Measurements from ENCODE around the gene KRTAP5-9. TPM values are rescaled to one million over a fixed set of nuclear protein-coding genes. Genes with fewer than 3 reads are reported as not detected.
"Not testable (repeated sequence)": the region's sequence is repeated elsewhere in the genome, so short reads cannot be mapped to it uniquely, and the experiment has no call there.

The KRTAP5-9 gene
- polyA plus RNA-seq, 1 donor = not detected

DNA sequence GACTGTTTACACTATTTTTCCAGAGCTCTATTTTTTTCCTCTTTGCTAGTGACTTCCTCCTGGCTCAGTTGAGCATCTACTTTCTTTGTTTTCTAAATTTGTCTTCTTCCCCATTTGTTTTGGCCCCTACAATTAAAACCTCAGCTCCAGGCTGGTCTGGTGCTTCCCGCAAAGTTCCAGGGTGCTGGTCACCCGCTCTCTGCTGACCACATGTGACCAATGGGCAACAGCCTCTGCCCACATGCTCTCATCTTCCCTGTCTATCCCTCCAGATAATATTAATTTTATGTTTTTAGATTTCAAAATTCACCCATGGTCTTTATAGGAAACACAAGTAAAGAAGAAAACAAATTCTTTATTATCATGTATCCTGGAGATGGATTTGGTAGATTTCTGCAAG is 34.7 kb downstream of the KRTAP5-9 start:
- not testable (repeated sequence) for DNase-seq (ENCODE audit: low read depth)

- not testable (repeated sequence) for DNase-seq (ENCODE audit: low read depth)
Observed at GRCh38 chr11:71585673-71586072, 37.5 kb downstream of the KRTAP5-9 start.

GRCh38 chr11:71588314-71588713 is 40.1 kb downstream of the KRTAP5-9 start:
- not testable (repeated sequence) for DNase-seq (ENCODE audit: low read depth)

DNA sequence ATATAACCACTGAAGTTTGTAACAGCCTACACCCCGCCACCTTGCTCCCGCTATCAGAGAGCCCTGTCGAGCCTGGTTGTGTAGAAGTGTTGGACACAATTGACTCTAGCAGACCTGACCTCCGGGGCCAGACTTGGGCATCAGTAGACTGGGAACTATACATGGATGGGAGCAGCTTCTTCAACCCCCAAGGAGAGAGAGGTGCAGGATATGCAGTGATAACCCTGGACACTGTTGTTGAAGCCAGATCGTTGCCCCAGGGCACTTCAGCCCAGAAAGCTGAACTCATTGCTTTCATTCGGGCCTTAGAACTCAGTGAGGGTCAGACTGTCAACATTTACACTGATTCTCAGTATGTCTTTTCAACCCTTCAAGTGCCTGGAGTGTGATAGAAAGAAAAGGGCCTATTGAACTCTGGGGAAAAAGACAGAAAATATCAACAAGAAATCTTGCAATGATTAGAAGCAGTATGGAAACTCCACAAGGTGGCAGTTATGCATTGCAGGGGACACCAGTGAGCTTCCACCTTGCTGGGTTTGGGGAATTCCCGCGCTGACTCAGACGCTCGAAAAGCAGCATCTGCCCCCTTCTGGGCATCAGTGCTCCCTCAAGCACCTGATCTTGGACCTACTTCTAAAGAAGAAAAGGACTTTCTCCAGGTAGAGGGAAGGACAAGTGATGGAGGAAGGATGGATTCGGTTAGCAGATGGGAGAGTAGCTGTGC is 40.8 kb downstream of the KRTAP5-9 start:
- not testable (repeated sequence) for DNase-seq (ENCODE audit: low read depth)

- DNase-seq (ENCODE audit: low read depth) = not testable (repeated sequence)
Observed at GRCh38 chr11:71589546-71589920, 41.3 kb downstream of the KRTAP5-9 start.

Other genes starting within 250 kb of the KRTAP5-9 start
- 10.9 TPM for gene DHCR7, start 100.0 kb upstream of the KRTAP5-9 start, polyA plus RNA-seq (ENCODE audit: insufficient read length)
- 20.2 TPM for gene NADSYN1, start 95.2 kb upstream of the KRTAP5-9 start, polyA plus RNA-seq (ENCODE audit: insufficient read length)
- not detected for gene KRTAP5-7, start 21.2 kb upstream of the KRTAP5-9 start, polyA plus RNA-seq (ENCODE audit: insufficient read length)
- not detected for gene KRTAP5-8, start 10.4 kb upstream of the KRTAP5-9 start, polyA plus RNA-seq (ENCODE audit: insufficient read length)
- gene KRTAP5-10, start 17.1 kb downstream of the KRTAP5-9 start, polyA plus RNA-seq (ENCODE audit: insufficient read length) = not detected
- not detected for gene KRTAP5-11, start 34.5 kb downstream of the KRTAP5-9 start, polyA plus RNA-seq (ENCODE audit: insufficient read length)

Measured in forelimb muscle (tissue), 1 donor.